ENCODE measurements around the gene SPEM3. TPM values are rescaled to one million over a fixed set of nuclear protein-coding genes. Genes with fewer than 3 reads are reported as not detected.

Gene SPEM3
- total and polyA plus RNA-seq, 2 of the 13 experiments (the other 11 are each of a cell fraction or from before 2014, with no cell fraction given): not detected

GRCh38 chr17:7426203-7426863 is 2.3 kb upstream of the SPEM3 start (continued):
- TF ChIP-seq ZNF318 (CRISPR knock-in tag; IDR thresholded peaks at IDR 0.05) (no peak), ZNF543 (CRISPR knock-in tag; IDR thresholded peaks at IDR 0.05) (no peak), SALL1 (CRISPR knock-in tag; IDR thresholded peaks at IDR 0.05) (no peak), TEAD3 (CRISPR knock-in tag; optimal IDR thresholded peaks at IDR 0.05; ENCODE audit: borderline replicate concordance) (no peak), MAZ (IDR thresholded peaks at IDR 0.05; ENCODE audit: borderline replicate concordance, low read depth, low read length) (no peak), MAZ (CRISPR knock-in tag; IDR thresholded peaks at IDR 0.05; ENCODE audit: low read depth) (no peak)

Data from HepG2 (cell line).